PC-3 (cell line): ENCODE measurements around the gene LCAT. TPM values are rescaled to one million over a fixed set of nuclear protein-coding genes. Genes with fewer than 3 reads are reported as not detected.

Experiments used
- ATAC-seq: fragments of 200-7000 bp; cut with Tn5 transposase; 2 replicates; pipeline ENCODE4 v1.9.1; 2020; ENCODE audit warnings: mild to moderate bottlenecking, moderate library complexity
- BruUV-seq: library from RNA; stranded (reverse); fragments of 400-500 nt; replicated peaks from 2 replicates; lab custom pipeline; 2021; lab: Mats Ljungman, UMichigan
- CTCF ChIA-PET: fragments of 300-600 bp; sonication (Branson Sonifier 250); formaldehyde crosslinking; loops from one replicate; lab custom pipeline; 2022; ENCODE audit warnings: antibody characterized with exemption; lab: Charles Lee
- POLR2A ChIA-PET: fragments of 300-600 bp; sonication (Branson Sonifier 250); formaldehyde crosslinking; loops from one replicate; lab custom pipeline; 2022; ENCODE audit warnings: antibody characterized with exemption; ENCODE audit not compliant: unreplicated experiment; lab: Charles Lee
- DNase-seq: peaks from one replicate; pipeline ENCODE4 v3.0.0-alpha.2; 2015
- H2AFZ ChIP-seq: fragments of 300-600 bp; sonication (generic); 2 replicates; pipeline ENCODE4 v1.6.0; 2016; ENCODE audit warnings: antibody characterized with exemption, low read length
- H3F3A ChIP-seq: fragments of 300-600 bp; sonication (generic); one replicate; pipeline ENCODE4 v1.6.0; 2017; ENCODE audit warnings: antibody characterized with exemption, low read length, control low read depth, mild to moderate bottlenecking; ENCODE audit not compliant: unreplicated experiment
- H3K27ac ChIP-seq: fragments of 300-600 bp; sonication (generic); 2 replicates; pipeline ENCODE4 v1.5.1; 2016; ENCODE audit warnings: mild to moderate bottlenecking, low read length
- H3K27me3 ChIP-seq: fragments of 300-600 bp; sonication (generic); 2 replicates; pipeline ENCODE4 v1.6.1; 2016; ENCODE audit warnings: low read length, mixed read lengths
- H3K36me3 ChIP-seq: fragments of 300-600 bp; sonication (generic); 2 replicates; pipeline ENCODE4 v1.6.1; 2016; ENCODE audit warnings: low read depth, mixed run types, low read length, mixed read lengths
- H3K4me1 ChIP-seq: fragments of 300-600 bp; sonication (generic); 2 replicates; pipeline ENCODE4 v1.5.1; 2016; ENCODE audit warnings: low read length; ENCODE audit not compliant: insufficient read depth
- H3K4me2 ChIP-seq: fragments of 300-600 bp; sonication (generic); 2 replicates; pipeline ENCODE4 v1.6.0; 2016; ENCODE audit warnings: low read length
- H3K4me3 ChIP-seq: fragments of 300-600 bp; sonication (generic); 2 replicates; pipeline ENCODE4 v1.5.1; 2016; ENCODE audit warnings: mild to moderate bottlenecking, low read length, mixed read lengths
- H3K79me2 ChIP-seq: fragments of 300-600 bp; sonication (generic); 2 replicates; pipeline ENCODE4 v1.6.1; 2017; ENCODE audit warnings: low read length, mixed read lengths
- H3K9ac ChIP-seq: fragments of 300-600 bp; sonication (generic); 2 replicates; pipeline ENCODE4 v1.6.0; 2016; ENCODE audit warnings: mild to moderate bottlenecking, low read length
- H3K9me2 ChIP-seq: fragments of 300-600 bp; sonication (generic); replicated peaks from 2 replicates; pipeline ENCODE4 v1.6.1; 2016; ENCODE audit warnings: mixed run types, low read length, mixed read lengths
- H3K9me3 ChIP-seq: fragments of 300-600 bp; sonication (generic); 2 replicates; pipeline ENCODE4 v1.6.1; 2016; ENCODE audit warnings: low read length, mixed read lengths
- H4K20me1 ChIP-seq: fragments of 300-600 bp; sonication (generic); 2 replicates; pipeline ENCODE4 v1.6.1; 2016; ENCODE audit warnings: low read length, mixed read lengths
- EZH2 ChIP-seq: fragments of 300-600 bp; sonication (generic); IDR thresholded peaks from one replicate; pipeline ENCODE4 v1.6.1; 2017; ENCODE audit warnings: antibody characterized with exemption, mild to moderate bottlenecking, low read length; ENCODE audit not compliant: unreplicated experiment
- EZH2phosphoT487 ChIP-seq: fragments of 300-600 bp; sonication (generic); IDR thresholded peaks from 2 replicates; pipeline ENCODE4 v1.6.1; 2018; ENCODE audit warnings: mild to moderate bottlenecking, antibody characterized with exemption, low read length, borderline replicate concordance
- intact Hi-C: fragments of 100-400 bp; cut with micrococcal nuclease; formaldehyde crosslinking; loops from 2 replicates; pipeline ENCODE4 v1.9.0; 2023
- total RNA-seq: library from RNA; depleted of rRNA; stranded (reverse); fragments of >200 nt; gene quantifications from 2 replicates; pipeline ENCODE4 v1.2.3, GENCODE V29; 2014
- TF ChIP-seq, protein P1 (sequence below): fragments of 300-600 bp; sonication (generic); conservative IDR thresholded peaks from 2 replicates; pipeline ENCODE4 v1.5.1; 2017; ENCODE audit warnings: antibody characterized with exemption, low read depth, mild to moderate bottlenecking, low read length

The LCAT gene
- total RNA-seq, 1 experiment from 2014 or later = 3.2 TPM

DNA sequence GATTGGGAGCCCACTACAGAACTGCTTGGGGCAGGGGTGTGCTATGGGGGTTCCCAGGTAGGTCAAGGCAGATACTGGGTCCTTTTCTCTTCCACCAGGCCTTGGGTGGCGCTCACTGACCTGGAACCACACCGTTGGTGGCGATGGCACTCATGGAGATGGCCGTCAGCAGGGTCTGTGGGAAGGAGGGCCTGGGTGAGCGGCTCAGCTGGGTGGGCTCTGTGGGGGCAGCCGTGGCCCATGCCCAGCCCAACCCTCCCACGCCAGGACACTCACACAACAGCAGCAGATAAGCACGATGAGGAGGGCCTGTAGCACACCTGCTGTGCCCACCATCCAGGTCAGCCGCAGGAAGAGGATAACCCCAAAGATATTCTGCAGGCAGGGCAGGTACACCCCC lies 13.7 kb upstream of the LCAT start:
- Histone ChIP-seq H3K79me2 (no peaks in the 10 kb centered on the region), H3K36me3 (no peaks in the 10 kb centered on the region; the same call in 1 of the 2 replicates), H3F3A (no peaks in the 10 kb centered on the region), H3K9ac (no peak overlapping the region), H3K4me2 (no peak overlapping the region), H3K9me2 (no peaks in the 10 kb centered on the region), H3K4me1 (no peaks in the 10 kb centered on the region), H3K27me3 (no peaks in the 10 kb centered on the region), H2AFZ (no peak overlapping the region), H3K9me3 (no peaks in the 10 kb centered on the region), H3K27ac (no peak overlapping the region), H3K4me3 (no peak overlapping the region), H4K20me1 (no peaks in the 10 kb centered on the region)
- ChIA-PET POLR2A (no interaction called here), CTCF (no interaction called here)
- intact Hi-C loops = no loop called here
- no TSS peak for BruUV-seq
- DNase-seq (no peak), ATAC-seq (no peak)
- TF ChIP-seq, protein P1, sequence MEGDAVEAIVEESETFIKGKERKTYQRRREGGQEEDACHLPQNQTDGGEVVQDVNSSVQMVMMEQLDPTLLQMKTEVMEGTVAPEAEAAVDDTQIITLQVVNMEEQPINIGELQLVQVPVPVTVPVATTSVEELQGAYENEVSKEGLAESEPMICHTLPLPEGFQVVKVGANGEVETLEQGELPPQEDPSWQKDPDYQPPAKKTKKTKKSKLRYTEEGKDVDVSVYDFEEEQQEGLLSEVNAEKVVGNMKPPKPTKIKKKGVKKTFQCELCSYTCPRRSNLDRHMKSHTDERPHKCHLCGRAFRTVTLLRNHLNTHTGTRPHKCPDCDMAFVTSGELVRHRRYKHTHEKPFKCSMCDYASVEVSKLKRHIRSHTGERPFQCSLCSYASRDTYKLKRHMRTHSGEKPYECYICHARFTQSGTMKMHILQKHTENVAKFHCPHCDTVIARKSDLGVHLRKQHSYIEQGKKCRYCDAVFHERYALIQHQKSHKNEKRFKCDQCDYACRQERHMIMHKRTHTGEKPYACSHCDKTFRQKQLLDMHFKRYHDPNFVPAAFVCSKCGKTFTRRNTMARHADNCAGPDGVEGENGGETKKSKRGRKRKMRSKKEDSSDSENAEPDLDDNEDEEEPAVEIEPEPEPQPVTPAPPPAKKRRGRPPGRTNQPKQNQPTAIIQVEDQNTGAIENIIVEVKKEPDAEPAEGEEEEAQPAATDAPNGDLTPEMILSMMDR = no peak
- TF ChIP-seq EZH2 (no peak), EZH2phosphoT487 (no peak)

DNA sequence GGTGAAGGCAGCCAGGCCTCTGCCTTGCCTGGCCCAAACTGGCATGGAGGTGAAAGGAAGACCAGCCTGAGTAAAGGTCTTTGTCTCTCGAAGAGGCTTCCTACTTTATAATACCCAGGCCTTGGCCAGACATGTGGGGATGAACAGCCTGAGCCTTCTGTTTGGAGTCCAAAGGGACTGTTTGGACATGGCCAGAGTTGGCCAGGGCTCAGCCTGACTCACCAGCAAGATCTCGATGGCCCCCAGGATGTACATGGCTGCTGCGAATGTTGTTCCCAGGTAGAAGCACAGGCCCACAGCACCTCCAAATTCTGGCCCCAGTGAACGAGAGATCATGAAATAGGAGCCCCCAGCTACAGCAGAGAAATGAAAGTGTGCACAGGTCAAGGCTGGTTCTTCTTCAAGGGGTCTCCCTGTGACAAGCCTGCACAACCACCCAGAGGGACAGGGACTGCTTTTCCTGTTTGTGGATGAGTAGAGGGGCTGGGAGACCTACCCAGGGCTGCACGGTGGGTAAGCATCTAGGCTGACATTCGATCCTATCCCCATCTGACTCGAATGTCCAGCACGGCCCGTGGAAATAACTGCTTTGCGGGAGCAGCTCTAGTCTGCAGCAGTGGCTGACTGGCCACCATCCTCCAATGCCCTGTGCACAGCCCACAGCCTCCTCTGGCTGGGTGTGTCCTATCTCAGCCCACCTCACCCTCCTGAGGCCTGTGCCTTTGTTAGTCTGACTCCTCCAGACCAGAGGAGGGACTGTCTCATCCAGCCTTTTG lies 10.7 kb upstream of the LCAT start:
- CTCF ChIA-PET = no interaction called here
- no peak overlapping the region for H3K9ac ChIP-seq
- no peak for TF ChIP-seq EZH2phosphoT487
- no peak for TF ChIP-seq EZH2
- TF ChIP-seq, protein P1 = no peak

DNA sequence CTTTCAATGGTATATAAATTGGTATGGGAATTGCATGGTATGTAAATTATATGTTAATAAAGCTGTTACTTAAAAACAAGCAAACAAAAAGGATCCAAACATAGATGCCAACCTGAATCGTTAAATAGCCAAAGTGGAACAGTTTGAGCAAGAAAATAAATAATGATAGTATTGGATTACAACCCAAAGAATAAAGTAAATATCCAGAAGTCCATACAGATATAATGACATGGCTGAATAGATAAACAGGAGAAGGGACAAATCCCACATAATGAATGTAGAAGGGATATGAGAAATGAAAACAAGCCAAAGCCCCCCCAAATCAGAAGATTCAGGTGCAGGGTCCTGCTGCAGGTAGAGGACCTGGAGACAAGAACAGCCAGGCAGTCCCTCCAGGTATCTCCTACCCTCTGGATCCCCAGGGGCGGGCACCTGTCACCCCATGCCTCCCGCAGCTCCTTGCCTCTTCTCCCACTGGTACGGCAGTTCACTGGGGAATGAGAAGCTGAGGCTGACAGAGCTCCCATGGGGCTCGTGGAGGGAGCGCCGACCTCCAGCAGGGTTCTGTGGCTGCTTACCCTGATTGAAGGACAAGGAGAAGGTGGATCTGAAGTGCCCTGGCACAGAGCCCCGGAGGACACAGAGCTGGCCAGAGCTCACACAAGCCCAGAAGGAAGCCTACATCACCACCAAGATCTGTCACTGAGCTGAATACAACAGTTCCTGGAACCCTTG lies 9.9 kb upstream of the LCAT start:
- no peak overlapping the region for H3K27ac ChIP-seq
- H3K27me3 ChIP-seq = no peaks in the 10 kb centered on the region
- no peaks in the 10 kb centered on the region for H3K9me3 ChIP-seq
- no peaks in the 10 kb centered on the region for H4K20me1 ChIP-seq
- no TSS peak for BruUV-seq
- no peak overlapping the region for H3K4me3 ChIP-seq
- no peaks in the 10 kb centered on the region; the same call in 1 of the 2 replicates for H3K36me3 ChIP-seq
- no peak overlapping the region for H3K9ac ChIP-seq
- intact Hi-C loops = no loop called here
- H3K4me2 ChIP-seq = no peak overlapping the region
- no peak for TF ChIP-seq EZH2
- TF ChIP-seq, protein P1 = no peak
- TF ChIP-seq EZH2phosphoT487 = no peak
- H3F3A ChIP-seq = no peaks in the 10 kb centered on the region
- no peak overlapping the region for H2AFZ ChIP-seq
- H3K9me2 ChIP-seq = no peaks in the 10 kb centered on the region
- no peaks in the 10 kb centered on the region for H3K4me1 ChIP-seq
- H3K79me2 ChIP-seq = no peaks in the 10 kb centered on the region
- POLR2A ChIA-PET = no interaction called here
- CTCF ChIA-PET = no interaction called here
- DNase-seq = no peak
- ATAC-seq = no peak

More for the DNA sequence above, 10.7 kb upstream of the LCAT start:
- ATAC-seq (no peak), DNase-seq (no peak)
- Histone ChIP-seq H4K20me1 (no peaks in the 10 kb centered on the region), H3K79me2 (no peaks in the 10 kb centered on the region), H3K4me3 (no peak overlapping the region), H2AFZ (no peak overlapping the region), H3K9me3 (no peaks in the 10 kb centered on the region), H3F3A (no peaks in the 10 kb centered on the region), H3K4me2 (no peak overlapping the region), H3K9me2 (no peaks in the 10 kb centered on the region), H3K4me1 (no peaks in the 10 kb centered on the region), H3K27ac (no peak overlapping the region), H3K27me3 (no peaks in the 10 kb centered on the region), H3K36me3 (no peaks in the 10 kb centered on the region; the same call in 1 of the 2 replicates)
- POLR2A ChIA-PET = no interaction called here
- no TSS peak for BruUV-seq
- intact Hi-C loops = no loop called here
